IMR-90 (cell line): Measurements from ENCODE around the gene SEC23IP. TPM values are rescaled to one million over a fixed set of nuclear protein-coding genes. Genes with fewer than 3 reads are reported as not detected.
"Not testable (repeated sequence)": the region's sequence is repeated elsewhere in the genome, so short reads cannot be mapped to it uniquely, and the experiment has no call there.

Experiments used
- ATAC-seq: fragments of 200-7000 bp; cut with Tn5 transposase; 2 replicates; pipeline ENCODE4 v1.9.1; 2020; ENCODE audit warnings: low read depth, mild to moderate bottlenecking, moderate library complexity
- BruUV-seq: library from RNA; stranded (reverse); fragments of 400-500 nt; replicated peaks from 2 replicates; lab custom pipeline; 2021; lab: Mats Ljungman, UMichigan
- CTCF ChIA-PET: fragments of 300-600 bp; formaldehyde crosslinking; extraction: SDS; loops from one replicate; lab custom pipeline; 2021; ENCODE audit warnings: antibody characterized with exemption; lab: Yijun Ruan, JAX
- POLR2A ChIA-PET: fragments of 300-600 bp; sonication (Branson Sonifier 250); formaldehyde crosslinking; loops from one replicate; lab custom pipeline; 2022; ENCODE audit warnings: antibody characterized with exemption; ENCODE audit not compliant: unreplicated experiment; lab: Charles Lee
- DNase-seq: peaks from one replicate; pipeline ENCODE4 v3.0.0; 2013
- H2AFZ ChIP-seq: replicated peaks from 2 replicates; pipeline ENCODE3; 2013; ENCODE audit warnings: low read length, mild to moderate bottlenecking; ENCODE audit not compliant: poor library complexity
- H2AK5ac ChIP-seq: 2 replicates; pipeline ENCODE4 v1.6.1; 2013; ENCODE audit warnings: low read depth, low read length, inconsistent platforms
- H2AK9ac ChIP-seq: replicated peaks from 2 replicates; pipeline ENCODE3; 2013; ENCODE audit warnings: mild to moderate bottlenecking, low read depth, low read length, moderate library complexity; ENCODE audit not compliant: poor library complexity
- H2BK120ac ChIP-seq: 2 replicates; pipeline ENCODE4 v1.6.1; 2013; ENCODE audit warnings: low read depth, low read length, inconsistent platforms
- H2BK15ac ChIP-seq: 3 replicates; pipeline ENCODE4 v1.6.1; 2013; ENCODE audit warnings: low read depth, low read length, inconsistent platforms
- H2BK20ac ChIP-seq: 2 replicates; pipeline ENCODE4 v1.6.1; 2013; ENCODE audit warnings: low read depth, mild to moderate bottlenecking, inconsistent platforms, low read length, moderate library complexity
- H2BK5ac ChIP-seq: 2 replicates; pipeline ENCODE4 v1.6.1; 2013; ENCODE audit warnings: mild to moderate bottlenecking, low read depth, low read length, inconsistent platforms; ENCODE audit not compliant: poor library complexity, severe bottlenecking
- H3K14ac ChIP-seq: replicated peaks from 2 replicates; pipeline ENCODE4 v1.6.1; 2013; ENCODE audit warnings: low read depth, low read length, inconsistent platforms
- H3K18ac ChIP-seq: 2 replicates; pipeline ENCODE4 v1.6.1; 2013; ENCODE audit warnings: low read depth, low read length, control low read depth
- H3K23ac ChIP-seq: 2 replicates; pipeline ENCODE4 v1.6.1; 2013; ENCODE audit warnings: low read depth, low read length, inconsistent platforms
- H3K27ac ChIP-seq: 2 replicates; pipeline ENCODE4 v1.5.1; 2013; ENCODE audit warnings: mild to moderate bottlenecking, control low read depth, low read length; ENCODE audit not compliant: insufficient read depth
- H3K27me3 ChIP-seq: 2 replicates; pipeline ENCODE4 v1.6.1; 2013; ENCODE audit warnings: low read length; ENCODE audit not compliant: control insufficient read depth, insufficient read depth
- H3K36me3 ChIP-seq: 2 replicates; pipeline ENCODE4 v1.6.1; 2013; ENCODE audit warnings: low read length, mixed read lengths; ENCODE audit not compliant: control insufficient read depth, insufficient read depth
- H3K4ac ChIP-seq: 2 replicates; pipeline ENCODE4 v1.6.1; 2013; ENCODE audit warnings: low read depth, low read length, inconsistent platforms
- H3K4me1 ChIP-seq: 2 replicates; pipeline ENCODE4 v1.6.1; 2013; ENCODE audit warnings: low read length, mixed read lengths; ENCODE audit not compliant: control insufficient read depth, insufficient read depth
- H3K4me2 ChIP-seq: 2 replicates; pipeline ENCODE4 v1.6.1; 2013; ENCODE audit warnings: low read depth, mild to moderate bottlenecking, control low read depth, low read length, moderate library complexity
- H3K4me3 ChIP-seq: 2 replicates; pipeline ENCODE4 v1.5.1; 2013; ENCODE audit warnings: low read depth, mild to moderate bottlenecking, control low read depth, low read length, moderate library complexity; ENCODE audit not compliant: insufficient read depth
- H3K56ac ChIP-seq: 2 replicates; pipeline ENCODE4 v1.6.1; 2013; ENCODE audit warnings: low read length, inconsistent platforms; ENCODE audit not compliant: insufficient read depth; ENCODE audit errors: extremely low read depth
- H3K79me1 ChIP-seq, 2 experiments: 2 replicates each; pipeline ENCODE4 v1.6.1; 2013; ENCODE audit warnings: low read length in 2 of 2, inconsistent platforms in 1 of 2, low read depth in 1 of 2
- H3K9ac ChIP-seq: 2 replicates; pipeline ENCODE4 v1.6.1; 2013; ENCODE audit warnings: low read depth, low read length, control low read depth
- H3K9me1 ChIP-seq: 2 replicates; pipeline ENCODE4 v1.6.1; 2013; ENCODE audit warnings: low read length, inconsistent platforms; ENCODE audit not compliant: insufficient read depth
- H3K9me3 ChIP-seq: 2 replicates; pipeline ENCODE4 v1.6.1; 2013; ENCODE audit warnings: low read length; ENCODE audit not compliant: control insufficient read depth, insufficient read depth
- H4K20me1 ChIP-seq: 2 replicates; pipeline ENCODE4 v1.6.1; 2013; ENCODE audit warnings: low read length, inconsistent platforms; ENCODE audit not compliant: insufficient read depth
- H4K5ac ChIP-seq: 2 replicates; pipeline ENCODE4 v1.6.1; 2013; ENCODE audit warnings: mild to moderate bottlenecking, low read depth, low read length, control low read depth
- H4K8ac ChIP-seq, 2 experiments: 2 replicates each; pipeline ENCODE4 v1.6.1; 2013; ENCODE audit warnings: low read depth in 2 of 2, low read length in 2 of 2, control low read depth in 1 of 2, inconsistent platforms in 1 of 2
- H4K91ac ChIP-seq: 2 replicates; pipeline ENCODE4 v1.6.1; 2013; ENCODE audit warnings: low read depth, low read length, inconsistent platforms; ENCODE audit not compliant: insufficient read depth
- WGBS, 2 experiments: methylation state at CpG; one replicate each; pipeline versions ENCODE4 v1.1.5 to v1.1.7; 2013; ENCODE audit warnings: missing lambda C conversion rate in 2 of 2; ENCODE audit not compliant: insufficient read length in 1 of 2; ENCODE audit errors: extremely low coverage in 2 of 2; 5-methylcytosine and 5-hydroxymethylcytosine counted together
- dilution Hi-C: fragments of 300-500 bp; cut with HindIII; formaldehyde crosslinking; loops from one replicate; pipeline ENCODE4 v1.14.3; 2018; ENCODE audit warnings: low sequenced_read_pairs; ENCODE audit not compliant: unreplicated experiment
- in situ Hi-C: fragments of 300-500 bp; cut with MboI; formaldehyde crosslinking; loops from 3 replicates; pipeline ENCODE4 v1.14.3; 2019; ENCODE audit warnings: low sequenced_read_pairs, inconsistent platforms, mixed read lengths
- intact Hi-C: fragments of 100-400 bp; cut with micrococcal nuclease; formaldehyde crosslinking; loops from 2 replicates; pipeline ENCODE4 v1.10.0; 2022
- polyA plus RNA-seq, 3 experiments: library from polyadenylated mRNA; depleted of rRNA; stranded (reverse); fragments of >200 nt; gene quantifications; 2 replicates each; pipeline ENCODE4 v1.2.3, GENCODE V29; 2012; ENCODE audit warnings: low replicate concordance in 1 of 3
- total RNA-seq: library from RNA; depleted of rRNA; stranded (reverse); fragments of >200 nt; gene quantifications from 2 replicates; pipeline ENCODE4 v1.2.3, GENCODE V29; 2012

SEC23IP gene
- total and polyA plus RNA-seq, 2 of the 4 experiments (the other 2 are of a cell fraction): 37.4 to 39.8 TPM

DNA sequence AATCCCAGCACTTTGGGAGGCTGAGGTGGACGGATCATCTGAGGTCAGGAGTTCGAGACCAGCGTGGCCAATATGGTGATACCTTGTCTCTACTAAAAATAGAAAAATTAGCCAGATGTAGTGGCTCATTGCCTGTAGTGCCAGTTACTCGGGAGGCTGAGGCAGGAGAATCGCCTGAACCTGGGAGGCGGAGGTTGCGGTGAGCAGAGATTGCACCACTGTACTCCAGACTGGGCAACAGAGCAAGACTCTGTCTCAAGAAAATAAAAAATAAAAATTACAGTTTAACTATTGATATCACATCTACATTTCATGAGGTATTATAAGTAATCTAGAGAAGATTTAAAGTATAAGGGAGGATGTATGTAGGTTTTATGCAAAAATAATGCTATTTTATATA lies 15.2 kb downstream of the SEC23IP start:
- not testable (repeated sequence) for H3K27ac ChIP-seq

More for the DNA sequence above, 15.2 kb downstream of the SEC23IP start:
- H2BK20ac ChIP-seq, H2AFZ ChIP-seq, intact Hi-C loops, H4K20me1 ChIP-seq, H3K4me3 ChIP-seq, H3K18ac ChIP-seq, H2BK120ac ChIP-seq, H4K5ac ChIP-seq, H3K23ac ChIP-seq, H3K9me1 ChIP-seq, dilution Hi-C loops, H3K4me1 ChIP-seq, H3K27me3 ChIP-seq, H2AK5ac ChIP-seq, H3K4ac ChIP-seq, H2BK5ac ChIP-seq, H4K8ac ChIP-seq, H3K56ac ChIP-seq, H2BK15ac ChIP-seq, BruUV-seq, DNase-seq, H3K9ac ChIP-seq, H3K9me3 ChIP-seq, H2AK9ac ChIP-seq, H3K4me2 ChIP-seq, ATAC-seq, H3K14ac ChIP-seq, in situ Hi-C loops, H4K91ac ChIP-seq, POLR2A ChIA-PET, CTCF ChIA-PET: not testable (repeated sequence)
- peaks cover 49% of the 10 kb centered on the region for H3K36me3 ChIP-seq
- WGBS, 2 experiments: no CpG with 5 or more reads among the region's 7 CpGs
- H3K79me1 ChIP-seq: peaks cover 15 to 17% of the 10 kb centered on the region in 2 experiments
